IPS DF 6.9 (cell line): ENCODE results near the gene TRPC1.

Experiments
- DNase-seq: peaks from one replicate; pipeline ENCODE4 v3.0.0-alpha.2; 2013; ENCODE audit warnings: low read depth, low spot score
- H3K27ac ChIP-seq: one replicate; pipeline ENCODE4 v1.5.1; 2013; ENCODE audit warnings: low read length, control low read depth
- H3K27me3 ChIP-seq: 2 replicates; pipeline ENCODE4 v1.6.1; 2013; ENCODE audit warnings: mild to moderate bottlenecking, low read length; ENCODE audit not compliant: control insufficient read depth, insufficient read depth
- H3K36me3 ChIP-seq: 2 replicates; pipeline ENCODE4 v1.6.1; 2013; ENCODE audit warnings: low read length; ENCODE audit not compliant: control insufficient read depth, insufficient read depth
- H3K4me1 ChIP-seq: 2 replicates; pipeline ENCODE4 v1.6.1; 2013; ENCODE audit warnings: low read length; ENCODE audit not compliant: control insufficient read depth, insufficient read depth
- H3K4me3 ChIP-seq: 2 replicates; pipeline ENCODE4 v1.5.1; 2013; ENCODE audit warnings: mild to moderate bottlenecking, low read length
- H3K9me3 ChIP-seq: 2 replicates; pipeline ENCODE4 v1.6.1; 2013; ENCODE audit warnings: low read length, inconsistent platforms; ENCODE audit not compliant: control insufficient read depth, insufficient read depth
- WGBS: extraction: QIAGEN DNeasy Blood & Tissue Kit; methylation state at CpG from one replicate; pipeline ENCODE4 v1.1.7; 2013; ENCODE audit warnings: mixed read lengths, missing lambda C conversion rate; ENCODE audit not compliant: insufficient read length, insufficient coverage; 5-methylcytosine and 5-hydroxymethylcytosine counted together

Gene TRPC1

DNA sequence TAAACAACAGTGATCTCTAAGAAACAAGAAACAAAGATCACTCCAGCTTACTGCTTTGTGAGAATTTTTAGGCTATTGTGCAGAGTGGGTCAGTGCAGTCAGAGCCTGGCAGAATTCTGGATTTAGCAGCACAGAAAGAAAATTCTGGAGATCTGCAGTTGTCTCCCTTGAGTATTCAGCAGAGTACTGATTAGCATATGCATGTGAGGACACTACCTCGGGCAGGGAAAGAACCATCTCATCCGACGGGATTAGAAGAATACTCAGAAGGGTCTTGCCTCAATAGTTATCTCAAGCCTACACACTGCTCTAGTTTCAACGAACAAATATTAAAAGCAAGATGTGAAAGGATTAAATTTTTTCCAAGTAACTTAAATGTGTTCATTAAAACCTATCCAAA is 70.7 kb downstream of the TRPC1 start:
- Histone ChIP-seq H3K27ac (no peak overlapping the region), H3K4me3 (no peak overlapping the region), H3K36me3 (no peaks in the 10 kb centered on the region), H3K9me3 (no peaks in the 10 kb centered on the region), H3K27me3 (no peaks in the 10 kb centered on the region), H3K4me1 (no peaks in the 10 kb centered on the region)
- WGBS: no CpG with 5 or more reads among the region's 4 CpGs
- DNase-seq: no peak

- no peaks in the 10 kb centered on the region for H3K27me3 ChIP-seq
- WGBS: no CpG with 5 or more reads among the region's 1 CpG
- H3K4me1 ChIP-seq: no peaks in the 10 kb centered on the region
- H3K27ac ChIP-seq: no peak overlapping the region
- no peaks in the 10 kb centered on the region for H3K36me3 ChIP-seq
- DNase-seq: no peak
- H3K9me3 ChIP-seq: no peaks in the 10 kb centered on the region
- no peak overlapping the region for H3K4me3 ChIP-seq
Observed at GRCh38 chr3:142795332-142795731, 71.5 kb downstream of the TRPC1 start.

GRCh38 chr3:142796823-142797222 is 73.0 kb downstream of the TRPC1 start:
- Histone ChIP-seq H3K27ac (no peak overlapping the region), H3K27me3 (no peaks in the 10 kb centered on the region), H3K4me3 (no peak overlapping the region), H3K36me3 (no peaks in the 10 kb centered on the region), H3K9me3 (no peaks in the 10 kb centered on the region), H3K4me1 (no peaks in the 10 kb centered on the region)
- no peak for DNase-seq
- no CpG with 5 or more reads among the region's 2 CpGs for WGBS

DNA sequence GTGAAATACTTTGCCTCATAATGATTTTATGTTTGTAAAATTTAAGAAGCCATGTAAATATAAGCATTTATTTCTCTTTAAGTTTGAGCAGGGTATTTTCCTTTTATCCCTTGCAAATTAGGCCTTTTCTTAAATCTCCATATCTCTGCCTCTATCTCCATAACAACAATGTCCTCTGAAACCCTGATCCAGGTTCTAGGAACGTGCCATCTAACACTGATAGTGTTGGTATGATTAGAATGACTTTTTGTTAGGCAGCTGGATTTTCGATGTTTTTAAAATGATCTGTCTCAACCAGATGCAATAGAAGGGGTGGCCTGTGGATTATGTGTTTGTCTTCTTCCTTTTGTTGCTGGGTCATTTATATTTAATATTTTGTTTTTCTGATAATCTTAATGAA is 77.9 kb downstream of the TRPC1 start:
- Histone ChIP-seq H3K4me3 (no peak overlapping the region), H3K27ac (no peak overlapping the region), H3K27me3 (no peaks in the 10 kb centered on the region), H3K4me1 (no peaks in the 10 kb centered on the region), H3K9me3 (no peaks in the 10 kb centered on the region), H3K36me3 (no peaks in the 10 kb centered on the region)
- no peak for DNase-seq
- no CpG with 5 or more reads among the region's 2 CpGs for WGBS

GRCh38 chr3:142802891-142803290 is 79.1 kb downstream of the TRPC1 start:
- no CpG with 5 or more reads among the region's 1 CpG for WGBS
- no peak overlapping the region for H3K27ac ChIP-seq

DNA sequence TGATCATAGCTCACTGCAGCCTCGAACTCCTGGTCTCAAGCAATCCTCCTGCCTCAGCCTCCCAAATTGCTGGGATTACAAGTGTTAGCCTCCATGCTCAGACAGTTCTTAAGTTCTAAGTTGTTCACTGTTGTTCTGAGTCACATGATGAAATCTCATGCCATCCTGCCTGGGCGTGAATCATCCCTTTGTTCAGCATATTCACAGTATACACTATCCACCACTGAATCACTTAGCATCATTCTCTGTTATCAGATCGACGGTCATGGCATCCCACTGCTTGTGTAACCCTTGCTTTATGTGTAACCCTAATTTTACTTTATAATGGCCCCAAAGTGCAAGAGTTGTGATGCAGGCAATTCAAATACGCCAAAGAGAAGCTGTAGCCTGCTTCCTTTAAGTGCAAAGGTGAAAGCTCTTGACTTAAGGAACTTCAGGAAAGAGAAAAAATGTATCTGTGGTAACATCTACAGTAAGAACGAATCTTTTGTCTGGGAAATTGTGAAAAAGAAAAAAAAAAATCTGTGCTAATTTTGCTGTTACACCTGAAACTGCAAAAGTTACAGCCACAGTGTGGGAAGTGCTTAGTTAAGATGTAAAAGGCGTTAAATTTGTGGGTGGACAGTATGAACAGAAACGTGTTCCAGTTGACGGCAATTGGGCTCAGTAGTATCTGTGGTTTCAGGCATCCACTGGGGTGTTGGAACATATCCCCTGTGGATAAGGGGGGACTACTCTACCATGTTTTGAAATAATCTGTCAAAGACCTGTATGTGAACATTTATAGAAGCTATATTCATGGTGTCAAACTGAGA is 84.5 kb downstream of the TRPC1 start:
- Histone ChIP-seq H3K27me3 (no peaks in the 10 kb centered on the region), H3K27ac (no peak overlapping the region), H3K9me3 (no peaks in the 10 kb centered on the region), H3K4me1 (no peaks in the 10 kb centered on the region), H3K36me3 (no peaks in the 10 kb centered on the region), H3K4me3 (no peak overlapping the region)
- DNase-seq: no peak
- no CpG with 5 or more reads among the region's 9 CpGs for WGBS

More at GRCh38 chr3:142802891-142803290, 79.1 kb downstream of the TRPC1 start:
- Histone ChIP-seq H3K27me3 (no peaks in the 10 kb centered on the region), H3K9me3 (no peaks in the 10 kb centered on the region), H3K4me3 (no peak overlapping the region), H3K36me3 (no peaks in the 10 kb centered on the region), H3K4me1 (no peaks in the 10 kb centered on the region)
- no peak for DNase-seq

DNA sequence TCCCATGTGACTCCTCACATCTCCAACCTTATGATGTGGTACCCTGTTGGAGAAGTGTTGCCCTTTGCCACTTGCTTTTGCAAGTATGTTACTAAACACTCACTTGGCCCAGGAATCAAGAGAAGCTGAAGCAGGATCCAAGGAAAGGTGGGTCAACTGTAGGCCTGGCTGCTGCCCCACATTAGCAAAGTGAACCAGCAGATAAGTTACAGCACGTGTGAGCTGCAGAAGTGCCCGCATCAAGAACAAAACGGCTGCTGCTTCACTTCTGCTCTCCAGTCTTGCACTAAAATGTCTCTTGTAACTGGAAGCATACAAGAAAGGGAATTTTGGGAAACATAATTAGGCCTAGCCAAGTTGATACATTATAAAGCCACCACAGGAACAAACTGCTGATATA is 85.4 kb downstream of the TRPC1 start:
- H3K9me3 ChIP-seq: no peaks in the 10 kb centered on the region
- H3K36me3 ChIP-seq: no peaks in the 10 kb centered on the region
- no peak overlapping the region for H3K4me3 ChIP-seq
- no peaks in the 10 kb centered on the region for H3K27me3 ChIP-seq
- no peak overlapping the region for H3K27ac ChIP-seq
- no peaks in the 10 kb centered on the region for H3K4me1 ChIP-seq
- DNase-seq: no peak
- WGBS: no CpG with 5 or more reads among the region's 3 CpGs

- no CpG with 5 or more reads among the region's 6 CpGs for WGBS
Observed at GRCh38 chr3:142815803-142816202, 92.0 kb downstream of the TRPC1 start.

DNA sequence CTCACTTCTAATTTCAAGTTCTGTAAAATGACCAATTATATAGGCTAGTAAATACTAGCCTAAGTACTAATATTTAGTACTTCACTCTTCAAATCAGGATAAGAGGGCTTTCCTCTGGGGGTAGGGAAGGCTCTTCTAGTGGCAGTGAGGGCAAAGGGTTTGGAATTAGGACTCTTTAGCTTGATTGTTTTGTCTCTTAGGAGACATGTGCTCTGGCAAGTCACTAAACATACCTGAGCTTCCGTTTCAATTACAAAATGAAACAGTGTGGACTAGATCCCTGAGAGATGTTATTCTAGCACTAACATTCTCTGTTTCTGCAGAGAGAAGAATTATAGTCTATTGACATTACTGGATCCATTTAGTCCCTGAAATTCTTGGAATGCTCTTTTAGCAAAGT is 93.5 kb downstream of the TRPC1 start:
- Histone ChIP-seq H3K9me3 (no peaks in the 10 kb centered on the region), H3K36me3 (no peaks in the 10 kb centered on the region)

More at GRCh38 chr3:142815803-142816202, 92.0 kb downstream of the TRPC1 start:
- Histone ChIP-seq H3K4me1 (no peaks in the 10 kb centered on the region), H3K27me3 (no peaks in the 10 kb centered on the region), H3K4me3 (no peak overlapping the region), H3K27ac (no peak overlapping the region), H3K36me3 (no peaks in the 10 kb centered on the region), H3K9me3 (no peaks in the 10 kb centered on the region)
- no peak for DNase-seq

DNA sequence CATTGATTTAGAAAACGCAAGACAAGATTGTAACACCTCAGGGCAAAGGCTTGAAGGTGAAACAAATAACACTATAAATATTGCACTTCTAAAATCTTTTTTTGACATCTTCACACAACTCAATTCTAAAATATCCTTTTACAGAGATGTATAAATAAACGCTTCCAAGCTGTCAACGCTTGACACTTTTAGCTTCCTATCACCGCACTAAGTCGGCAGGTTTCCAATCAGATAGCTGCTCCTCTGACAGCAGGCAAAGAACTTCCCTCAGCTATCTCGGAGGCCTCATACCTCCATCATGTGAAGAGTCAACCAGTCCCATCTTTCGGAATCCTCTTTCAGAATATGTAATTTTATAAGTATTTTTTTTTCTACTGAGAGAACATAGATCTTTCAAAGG is 94.1 kb downstream of the TRPC1 start:
- Histone ChIP-seq H3K27ac (no peak overlapping the region), H3K4me3 (no peak overlapping the region), H3K4me1 (no peaks in the 10 kb centered on the region), H3K27me3 (no peaks in the 10 kb centered on the region), H3K36me3 (no peaks in the 10 kb centered on the region), H3K9me3 (no peaks in the 10 kb centered on the region)
- no peak for DNase-seq
- WGBS: 100% methylated on average over 1 of the region's 7 CpGs

More for the DNA sequence above, 93.5 kb downstream of the TRPC1 start:
- Histone ChIP-seq H3K27me3 (no peaks in the 10 kb centered on the region), H3K27ac (no peak overlapping the region), H3K4me3 (no peak overlapping the region), H3K4me1 (no peaks in the 10 kb centered on the region)
- DNase-seq: no peak
- no CpG with 5 or more reads among the region's 1 CpG for WGBS

DNA sequence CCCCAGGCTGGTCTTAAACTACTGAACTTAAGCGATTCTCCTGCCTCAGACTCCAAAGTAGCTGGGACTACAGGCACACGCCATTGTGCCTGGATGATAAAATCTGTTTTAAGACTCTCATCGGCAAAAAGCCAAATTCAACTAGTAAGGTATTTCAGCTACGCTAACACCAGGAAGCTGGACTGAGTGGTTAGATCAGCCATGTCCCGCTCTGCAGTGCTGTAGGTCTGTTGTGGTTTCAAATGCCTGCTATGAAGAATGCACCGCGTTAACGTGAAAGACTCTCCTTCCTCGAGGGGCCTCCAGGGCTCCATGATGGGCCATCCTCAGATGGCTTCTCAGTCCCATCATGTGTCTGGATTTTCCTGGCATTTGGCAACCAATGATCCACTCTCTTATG is 94.8 kb downstream of the TRPC1 start:
- DNase-seq: no peak
- no CpG with 5 or more reads among the region's 9 CpGs for WGBS
- Histone ChIP-seq H3K9me3 (no peaks in the 10 kb centered on the region), H3K27me3 (no peaks in the 10 kb centered on the region), H3K4me1 (no peaks in the 10 kb centered on the region), H3K4me3 (no peak overlapping the region), H3K27ac (no peak overlapping the region), H3K36me3 (no peaks in the 10 kb centered on the region)
